Muscle of leg (tissue), 11 donors: ENCODE results near the gene CLIP4. TPM values are rescaled to one million over a fixed set of nuclear protein-coding genes. Genes with fewer than 3 reads are reported as not detected.

Experiments used
- DNase-seq: peaks from one replicate; pipeline ENCODE4 v3.0.0; 2013
- H3K27ac ChIP-seq: one replicate; pipeline ENCODE4 v1.5.1; 2013; ENCODE audit warnings: mild to moderate bottlenecking, low read length, control low read depth
- H3K27me3 ChIP-seq: one replicate; pipeline ENCODE4 v1.6.1; 2013; ENCODE audit warnings: low read length; ENCODE audit not compliant: control insufficient read depth, insufficient read depth
- H3K36me3 ChIP-seq: one replicate; pipeline ENCODE4 v1.6.1; 2013; ENCODE audit warnings: low read length; ENCODE audit not compliant: control insufficient read depth, insufficient read depth
- H3K4me1 ChIP-seq: one replicate; pipeline ENCODE4 v1.6.1; 2013; ENCODE audit warnings: low read length; ENCODE audit not compliant: control insufficient read depth, insufficient read depth
- H3K4me3 ChIP-seq: one replicate; pipeline ENCODE4 v1.5.1; 2013; ENCODE audit warnings: low read length, control low read depth
- H3K9me3 ChIP-seq: replicated peaks from 2 replicates; pipeline ENCODE4 v1.6.1; 2013; ENCODE audit warnings: low read depth, low read length; ENCODE audit not compliant: control insufficient read depth
- WGBS: methylation state at CpG from one replicate; pipeline ENCODE4 v1.1.5; 2013; ENCODE audit warnings: missing lambda C conversion rate; ENCODE audit not compliant: insufficient coverage; 5-methylcytosine and 5-hydroxymethylcytosine counted together
- polyA plus RNA-seq, 8 donors: library from polyadenylated mRNA; unstranded; fragments of 120-200 nt; gene quantifications; one replicate each; pipeline versions ENCODE4 v1.2.1 to v1.2.3, GENCODE V29; 2013; ENCODE audit warnings: inconsistent platforms in 1 of 8, low replicate concordance in 1 of 8; ENCODE audit not compliant: insufficient read length in 8 of 8, insufficient read depth in 1 of 8
- total RNA-seq: library from RNA; stranded (reverse); fragments of 120-200 nt; gene quantifications from one replicate; pipeline ENCODE4 v1.2.4, GENCODE V29; 2013

Gene CLIP4
- total and polyA plus RNA-seq, 9 donors: 10.8 to 18.7 (median 12.9) TPM

DNA sequence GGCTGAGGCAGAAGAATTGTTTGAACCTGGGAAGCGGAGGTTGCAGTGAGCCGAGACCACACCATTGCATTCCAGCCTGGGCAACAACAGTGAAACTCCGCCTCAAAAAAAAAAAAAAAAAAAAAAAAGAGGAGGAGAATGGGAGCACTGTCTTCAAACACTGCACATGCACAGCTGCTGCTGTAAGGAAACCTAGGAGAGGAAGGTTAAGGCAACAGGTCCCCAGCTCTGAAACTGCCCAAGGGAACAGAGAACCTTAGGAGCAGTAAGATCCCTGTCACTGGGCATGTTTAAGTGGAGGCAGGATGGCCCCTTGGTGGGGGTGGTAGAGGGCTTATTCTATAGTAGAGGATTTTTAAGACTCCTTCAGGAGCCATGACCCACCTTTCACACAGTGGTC lies 111.2 kb downstream of the CLIP4 start:
- peaks cover 17% of the 10 kb centered on the region for H3K27me3 ChIP-seq
- no peak overlapping the region for H3K4me3 ChIP-seq
- WGBS: 90% methylated on average over 3 of the region's 3 CpGs
- H3K9me3 ChIP-seq: no peaks in the 10 kb centered on the region
- DNase-seq: no peak
- H3K36me3 ChIP-seq: no peaks in the 10 kb centered on the region
- peaks cover 12% of the 10 kb centered on the region for H3K4me1 ChIP-seq
- H3K27ac ChIP-seq: no peak overlapping the region

- Histone ChIP-seq H3K27me3 (peaks cover 17% of the 10 kb centered on the region), H3K4me1 (peaks cover 12% of the 10 kb centered on the region), H3K27ac (no peak overlapping the region), H3K36me3 (no peaks in the 10 kb centered on the region), H3K4me3 (no peak overlapping the region), H3K9me3 (no peaks in the 10 kb centered on the region)
- WGBS: 52% methylated on average over 3 of the region's 7 CpGs
- DNase-seq: no peak
Measured at GRCh38 chr2:29226808-29227207, 111.6 kb downstream of the CLIP4 start.

DNA sequence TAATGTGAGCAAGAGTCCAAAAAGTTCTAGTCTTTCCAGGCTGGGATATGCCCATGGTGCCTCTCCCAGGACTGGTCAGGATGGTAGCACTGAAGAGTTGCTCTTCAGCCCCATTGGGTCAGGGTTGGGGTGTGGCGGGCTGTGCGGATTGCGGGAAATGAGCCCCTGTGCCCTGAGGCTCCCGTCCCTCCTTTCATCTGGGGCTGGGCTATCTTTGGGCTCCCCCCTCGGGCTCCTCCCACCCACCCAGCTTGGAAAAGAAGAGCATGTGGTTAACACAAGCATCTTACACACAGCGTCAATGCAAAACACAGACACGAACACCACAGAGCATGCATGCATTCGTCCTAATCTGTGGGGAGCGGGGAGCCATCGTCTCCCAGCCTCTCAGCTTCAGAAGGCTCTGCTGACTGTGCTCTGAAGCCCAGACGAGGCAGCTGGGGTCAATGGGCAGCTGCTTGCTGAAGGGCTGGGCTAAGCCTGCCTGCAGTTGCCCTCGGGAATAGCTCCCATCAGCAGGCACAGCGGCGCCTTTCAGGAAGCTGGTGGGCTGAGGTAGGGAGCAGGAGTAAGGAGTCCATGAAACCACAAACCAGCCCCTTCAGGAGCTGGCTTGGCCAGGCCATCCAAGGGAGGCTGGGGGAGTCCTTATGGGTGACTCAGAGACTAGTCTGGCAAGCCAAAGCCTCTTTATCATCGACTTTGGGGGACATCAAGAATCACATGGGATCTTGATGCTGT lies 112.9 kb downstream of the CLIP4 start:
- Histone ChIP-seq H3K27me3 (peaks cover 17% of the 10 kb centered on the region), H3K4me3 (no peak overlapping the region), H3K4me1 (peaks cover 12% of the 10 kb centered on the region), H3K36me3 (no peaks in the 10 kb centered on the region), H3K9me3 (no peaks in the 10 kb centered on the region), H3K27ac (no peak overlapping the region)
- DNase-seq: peak; percentile 8
- 51% methylated on average over 8 of the region's 15 CpGs for WGBS

DNA sequence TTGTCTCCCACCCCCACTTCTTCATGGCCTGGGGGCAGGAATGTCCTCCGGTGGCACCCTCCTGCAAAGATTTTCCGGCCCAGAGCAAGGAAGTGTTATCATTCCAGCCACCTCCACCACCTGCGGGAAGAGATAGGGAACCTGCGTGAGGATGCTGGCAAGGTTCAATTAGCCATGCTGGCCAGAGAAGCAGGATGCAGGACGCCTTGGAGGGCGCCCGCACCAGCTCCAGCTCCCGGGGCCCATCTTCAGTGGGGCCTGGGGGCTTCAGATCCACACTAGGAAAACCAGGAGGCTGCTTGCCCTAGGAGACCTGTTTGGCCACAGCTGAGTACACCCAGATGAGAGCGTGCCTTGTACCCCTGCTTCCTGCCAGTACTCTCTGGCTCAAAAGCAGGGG lies 113.7 kb downstream of the CLIP4 start:
- WGBS: 74% methylated on average over 6 of the region's 9 CpGs
- Histone ChIP-seq H3K27ac (no peak overlapping the region), H3K9me3 (no peaks in the 10 kb centered on the region), H3K27me3 (peaks cover 17% of the 10 kb centered on the region), H3K4me1 (peaks cover 8% of the 10 kb centered on the region), H3K36me3 (no peaks in the 10 kb centered on the region), H3K4me3 (no peak overlapping the region)
- no peak for DNase-seq

GRCh38 chr2:29229640-29230039 lies 114.4 kb downstream of the CLIP4 start:
- WGBS: 80% methylated on average over 8 of the region's 9 CpGs
- Histone ChIP-seq H3K4me3 (no peak overlapping the region), H3K36me3 (no peaks in the 10 kb centered on the region), H3K27me3 (peaks cover 17% of the 10 kb centered on the region), H3K4me1 (peaks cover 8% of the 10 kb centered on the region), H3K9me3 (no peaks in the 10 kb centered on the region), H3K27ac (no peak overlapping the region)
- no peak for DNase-seq

DNA sequence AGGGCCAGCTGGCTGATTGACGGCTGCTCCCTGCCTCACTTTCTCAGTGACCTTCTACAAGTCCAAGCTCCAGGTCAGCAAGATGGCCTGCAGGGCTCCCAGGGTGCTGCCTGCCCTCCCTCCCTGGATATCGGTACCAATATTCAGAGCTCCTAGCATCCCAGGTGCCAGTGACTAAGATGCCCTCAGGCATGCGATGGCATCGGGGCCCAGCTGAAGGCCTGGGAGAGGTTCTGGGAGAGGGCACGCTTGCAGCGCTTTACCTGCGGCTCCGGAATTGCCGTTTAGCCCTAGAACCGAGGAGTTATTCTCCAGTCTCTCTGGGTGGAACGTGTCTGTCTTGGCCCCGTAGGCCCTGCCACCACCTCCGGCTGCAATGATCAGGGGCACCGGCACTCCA lies 116.8 kb downstream of the CLIP4 start:
- Histone ChIP-seq H3K27me3 (peaks cover 12% of the 10 kb centered on the region), H3K9me3 (no peaks in the 10 kb centered on the region), H3K4me1 (peaks cover 5% of the 10 kb centered on the region), H3K4me3 (no peak overlapping the region), H3K36me3 (no peaks in the 10 kb centered on the region), H3K27ac (no peak overlapping the region)
- WGBS: 92% methylated on average over 11 of the region's 14 CpGs
- no peak for DNase-seq

DNA sequence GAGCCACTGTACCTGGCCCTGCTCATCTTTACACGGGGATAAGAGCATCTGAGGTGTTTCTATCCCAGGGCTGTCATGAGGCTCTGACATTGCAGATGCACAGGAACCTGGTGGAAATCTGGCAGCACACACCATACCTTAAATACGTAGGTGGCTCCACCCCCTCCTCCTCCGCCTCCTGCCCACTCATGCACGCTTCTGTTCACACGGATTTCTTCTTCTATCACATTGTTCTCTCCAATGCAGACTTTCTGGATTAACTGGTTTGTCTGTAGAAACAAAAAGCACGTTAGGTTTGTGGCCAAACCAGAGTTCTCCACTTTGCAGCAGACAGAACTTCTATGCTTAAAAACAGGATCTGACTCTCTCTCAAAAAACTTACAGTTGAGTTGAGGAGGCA lies 118.2 kb downstream of the CLIP4 start:
- H3K27ac ChIP-seq: no peak overlapping the region
- no peaks in the 10 kb centered on the region for H3K36me3 ChIP-seq
- no peaks in the 10 kb centered on the region for H3K9me3 ChIP-seq
- DNase-seq: no peak
- WGBS: 55% methylated on average over 5 of the region's 6 CpGs
- H3K4me3 ChIP-seq: no peak overlapping the region
- peaks cover 9% of the 10 kb centered on the region for H3K27me3 ChIP-seq
- H3K4me1 ChIP-seq: no peaks in the 10 kb centered on the region

DNA sequence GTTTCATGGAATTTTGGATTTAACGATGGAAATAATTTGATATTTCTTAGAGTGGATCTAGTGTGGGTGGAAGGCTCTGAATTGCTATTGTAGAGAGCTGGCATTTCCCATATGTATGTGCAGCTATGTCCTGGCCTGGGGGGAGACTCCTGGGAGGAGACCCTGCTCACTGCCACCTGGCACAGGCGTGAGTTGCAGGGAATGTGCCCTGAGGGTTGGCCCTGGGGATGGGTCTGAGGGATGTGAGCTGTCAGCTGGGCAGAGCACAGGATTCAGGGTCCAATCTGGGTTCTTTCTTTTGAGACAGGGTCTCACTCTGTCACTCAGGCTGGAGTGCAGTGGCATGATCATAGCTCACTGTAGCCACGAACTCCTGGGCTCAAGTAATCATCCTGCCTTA lies 120.2 kb downstream of the CLIP4 start:
- no peak overlapping the region for H3K4me3 ChIP-seq
- no peak overlapping the region for H3K27ac ChIP-seq
- WGBS: 76% methylated on average over 2 of the region's 3 CpGs
- H3K9me3 ChIP-seq: no peaks in the 10 kb centered on the region
- DNase-seq: no peak
- H3K4me1 ChIP-seq: no peaks in the 10 kb centered on the region
- no peaks in the 10 kb centered on the region for H3K36me3 ChIP-seq
- peaks cover 3% of the 10 kb centered on the region for H3K27me3 ChIP-seq

GRCh38 chr2:29236074-29236473 lies 120.9 kb downstream of the CLIP4 start:
- Histone ChIP-seq H3K27me3 (peaks cover 6% of the 10 kb centered on the region), H3K27ac (no peak overlapping the region), H3K4me1 (no peaks in the 10 kb centered on the region), H3K36me3 (no peaks in the 10 kb centered on the region), H3K4me3 (no peak overlapping the region), H3K9me3 (no peaks in the 10 kb centered on the region)
- DNase-seq: no peak
- whole genome bisulfite sequencing: 87% methylated on average over 3 of the region's 6 CpGs

- 57% methylated on average over 1 of the region's 7 CpGs for WGBS
- no peak for DNase-seq
- peaks cover 11% of the 10 kb centered on the region for H3K27me3 ChIP-seq
- no peaks in the 10 kb centered on the region for H3K9me3 ChIP-seq
- H3K36me3 ChIP-seq: no peaks in the 10 kb centered on the region
- no peak overlapping the region for H3K4me3 ChIP-seq
- H3K27ac ChIP-seq: no peak overlapping the region
- H3K4me1 ChIP-seq: no peaks in the 10 kb centered on the region
Measured at GRCh38 chr2:29238497-29238896, 123.3 kb downstream of the CLIP4 start.
